ENCODE results near the gene CASP8AP2.
"Not testable (repeated sequence)": the region's sequence is repeated elsewhere in the genome, so short reads cannot be mapped to it uniquely, and the experiment has no call there.

The CASP8AP2 gene

GRCh38 chr6:89826029-89826528 is 3.6 kb upstream of the CASP8AP2 start:
- no peak for DNase-seq

GRCh38 chr6:89828475-89828987 is 1.1 kb upstream of the CASP8AP2 start:
- DNase-seq, result not testable (repeated sequence)

GRCh38 chr6:89828988-89829471 is 650 bp upstream of the CASP8AP2 start:
- DNase-seq, result peak; percentile 51 to 65

- DNase-seq, result no peak
Measured at GRCh38 chr6:89830170-89830809, 610 bp downstream of the CASP8AP2 start.

GRCh38 chr6:89834884-89835792 is 5.5 kb downstream of the CASP8AP2 start:
- no peak for DNase-seq

- no peak for DNase-seq
Measured at GRCh38 chr6:89836639-89837222, 7.1 kb downstream of the CASP8AP2 start.

- DNase-seq, result no peak
Measured at GRCh38 chr6:89840538-89840937, 10.9 kb downstream of the CASP8AP2 start.

GRCh38 chr6:89842228-89842627 is 12.5 kb downstream of the CASP8AP2 start:
- DNase-seq, result no peak

- DNase-seq, result no peak
Measured at GRCh38 chr6:89843070-89843469, 13.4 kb downstream of the CASP8AP2 start.

GRCh38 chr6:89847513-89847912 is 17.8 kb downstream of the CASP8AP2 start:
- not testable (repeated sequence) for DNase-seq

- no peak for DNase-seq
Measured at GRCh38 chr6:89853068-89853467, 23.4 kb downstream of the CASP8AP2 start.

- DNase-seq, result no peak
Measured at GRCh38 chr6:89858041-89858440, 28.4 kb downstream of the CASP8AP2 start.

GRCh38 chr6:89859744-89860143 is 30.1 kb downstream of the CASP8AP2 start:
- DNase-seq, result no peak

GRCh38 chr6:89862273-89862672 is 32.6 kb downstream of the CASP8AP2 start:
- DNase-seq, result no peak

- DNase-seq, result no peak
Measured at GRCh38 chr6:89862698-89863097, 33.0 kb downstream of the CASP8AP2 start.

GRCh38 chr6:89866024-89866678 is 36.5 kb downstream of the CASP8AP2 start:
- DNase-seq, result no peak

- DNase-seq, result no peak
Measured at GRCh38 chr6:89873721-89874120, 44.0 kb downstream of the CASP8AP2 start.

- DNase-seq, result no peak
Measured at GRCh38 chr6:89874438-89874837, 44.8 kb downstream of the CASP8AP2 start.

- DNase-seq, result no peak
Measured at GRCh38 chr6:89886378-89887120, 56.9 kb downstream of the CASP8AP2 start.

GRCh38 chr6:89887452-89888137 is 57.9 kb downstream of the CASP8AP2 start:
- DNase-seq, result no peak

- DNase-seq, result no peak
Measured at GRCh38 chr6:89888138-89888514, 58.4 kb downstream of the CASP8AP2 start.
